GM11168 (cell line): ENCODE measurements around the gene KCNJ18.
"Not testable (repeated sequence)": the region's sequence is repeated elsewhere in the genome, so short reads cannot be mapped to it uniquely, and the experiment has no call there.

ENCODE experiments used
- in situ Hi-C: fragments of 300-500 bp; cut with MboI; formaldehyde crosslinking; loops from one replicate; pipeline ENCODE4 v1.12.0; 2022; ENCODE audit warnings: low sequenced_read_pairs; ENCODE audit not compliant: unreplicated experiment

Gene KCNJ18

DNA sequence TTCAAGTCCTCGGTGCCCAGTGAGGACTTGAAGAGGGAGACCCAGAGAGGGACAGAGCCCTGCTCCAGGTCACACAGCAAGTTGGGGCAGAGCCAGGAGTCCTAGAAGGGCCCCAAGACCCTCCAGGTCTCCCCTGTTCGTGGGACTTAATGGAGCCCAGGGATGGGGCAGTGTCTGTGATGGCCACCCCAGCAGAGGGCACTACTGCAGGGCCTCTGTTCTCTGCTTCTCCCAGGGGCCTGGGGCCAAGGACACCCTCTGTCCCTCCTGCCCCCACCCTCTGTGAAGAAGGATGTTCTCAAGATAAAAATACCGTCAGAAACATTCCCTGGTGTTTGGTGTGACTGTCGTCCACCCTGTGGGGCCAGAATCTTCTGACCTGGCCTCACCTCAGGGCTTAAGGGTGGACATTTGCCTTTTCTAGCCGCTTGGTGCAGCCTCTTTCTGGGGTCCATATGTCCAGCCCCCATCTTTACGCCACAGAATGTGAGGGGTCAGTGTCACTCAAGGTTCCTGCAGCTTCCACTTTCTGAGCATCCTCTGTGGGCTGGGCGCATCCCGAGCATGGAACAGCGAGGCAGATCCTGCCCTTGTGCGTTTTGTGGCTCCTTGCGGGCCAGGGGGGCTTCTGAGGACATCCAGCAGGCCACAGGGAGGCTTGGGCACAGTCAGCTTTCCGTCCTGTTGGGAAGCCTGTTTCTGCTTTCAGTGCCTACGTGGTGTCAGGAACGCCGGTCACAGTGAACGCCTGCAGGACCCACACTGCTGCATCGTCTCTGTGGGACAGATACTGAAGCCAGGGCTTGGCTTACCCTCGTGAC, at the start of gene KCNJ18:
Gene KCNJ18 (plus strand): TSS at position 641 of the 821 bp plus-strand sequence. CDS start 10,264 bp downstream, outside the sequence.
- in situ Hi-C loops = not testable (repeated sequence)

DNA sequence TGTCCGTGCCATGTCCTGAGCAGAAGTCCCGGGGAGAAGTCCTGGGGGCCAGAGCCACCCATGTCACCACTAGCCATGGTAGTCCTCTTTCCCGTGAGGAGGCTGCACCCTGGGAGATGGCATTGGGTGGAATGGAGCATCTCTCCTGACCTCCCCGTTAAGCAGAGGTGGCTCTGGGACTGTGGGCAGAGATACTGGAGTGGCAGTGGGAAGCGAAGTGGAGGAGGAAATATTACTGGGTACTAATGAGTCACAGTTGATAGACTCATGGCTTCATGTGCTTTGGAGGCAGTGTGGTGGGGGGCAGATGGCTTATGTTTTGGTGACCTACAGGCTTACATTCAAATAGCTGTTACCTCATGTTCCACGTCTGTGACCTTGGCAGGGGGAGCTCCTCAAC, 44.2 kb upstream of the KCNJ18 start:
- in situ Hi-C loops = not testable (repeated sequence)

DNA sequence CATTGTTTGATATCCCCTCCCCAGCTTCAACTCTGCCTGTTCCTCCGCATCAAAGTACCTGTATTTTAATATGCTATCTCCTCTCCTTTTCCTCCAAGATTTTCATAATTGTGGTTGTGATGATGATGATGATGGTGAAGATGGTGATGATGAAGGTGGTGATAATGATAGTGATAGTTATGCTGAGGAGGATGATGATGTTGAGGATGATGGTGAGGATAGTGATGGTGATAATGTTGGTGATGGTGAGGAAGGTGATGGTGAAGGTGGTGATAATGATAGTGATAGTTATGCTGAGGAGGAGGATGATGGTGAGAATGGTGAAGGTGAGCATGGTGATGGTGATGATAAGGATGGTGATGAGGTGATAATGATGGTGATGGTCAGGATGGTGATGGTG, 42.3 kb upstream of the KCNJ18 start:
- in situ Hi-C loops = loop anchor here (10.0 kb wide), 1 partner anchor 395 kb away; no protein-coding TSS in a partner anchor

DNA sequence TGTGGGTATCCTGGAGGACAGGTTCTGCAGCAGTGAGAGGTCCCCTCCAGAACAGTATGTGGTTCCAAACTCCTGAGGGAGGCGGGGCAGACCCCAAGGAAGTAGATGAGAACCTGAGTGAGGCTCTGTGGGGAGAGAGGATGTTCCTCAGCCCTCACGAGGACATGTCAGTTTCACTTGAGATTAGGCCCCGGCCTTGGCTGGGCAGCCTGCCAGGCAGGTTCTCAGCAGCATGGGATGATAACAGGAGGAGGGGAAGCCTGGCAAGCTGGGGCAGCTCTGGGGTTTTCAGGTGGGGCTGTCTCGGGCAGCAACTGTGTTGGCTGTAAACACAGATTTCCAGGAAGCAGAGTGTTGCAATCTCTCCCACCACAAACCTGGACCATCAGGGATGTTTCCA, 40.3 kb upstream of the KCNJ18 start:
- in situ Hi-C loops = loop anchor here (10.0 kb wide), 1 partner anchor 393 kb away; no protein-coding TSS in a partner anchor

DNA sequence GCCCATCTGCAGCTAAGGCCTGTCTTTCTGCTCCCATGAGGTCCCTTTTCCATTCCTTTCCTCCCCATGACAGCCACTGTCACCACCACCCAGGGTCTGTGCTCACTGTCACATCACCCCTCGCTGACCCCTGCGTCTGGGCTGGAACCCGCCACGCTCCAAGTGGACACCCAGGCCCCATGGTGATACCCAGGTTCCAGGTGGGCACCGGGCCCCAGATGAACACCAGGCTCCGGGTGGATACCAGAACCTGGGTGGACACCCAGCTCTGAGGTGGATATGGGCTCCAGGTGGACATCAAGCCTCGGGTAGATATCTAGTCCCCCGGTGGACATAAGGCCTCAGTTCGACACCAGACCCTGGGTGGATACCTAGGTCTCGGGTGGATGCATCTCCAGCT, 39.1 kb upstream of the KCNJ18 start:
- in situ Hi-C loops = loop anchor here (10.0 kb wide), 1 partner anchor 392 kb away; no protein-coding TSS in a partner anchor

DNA sequence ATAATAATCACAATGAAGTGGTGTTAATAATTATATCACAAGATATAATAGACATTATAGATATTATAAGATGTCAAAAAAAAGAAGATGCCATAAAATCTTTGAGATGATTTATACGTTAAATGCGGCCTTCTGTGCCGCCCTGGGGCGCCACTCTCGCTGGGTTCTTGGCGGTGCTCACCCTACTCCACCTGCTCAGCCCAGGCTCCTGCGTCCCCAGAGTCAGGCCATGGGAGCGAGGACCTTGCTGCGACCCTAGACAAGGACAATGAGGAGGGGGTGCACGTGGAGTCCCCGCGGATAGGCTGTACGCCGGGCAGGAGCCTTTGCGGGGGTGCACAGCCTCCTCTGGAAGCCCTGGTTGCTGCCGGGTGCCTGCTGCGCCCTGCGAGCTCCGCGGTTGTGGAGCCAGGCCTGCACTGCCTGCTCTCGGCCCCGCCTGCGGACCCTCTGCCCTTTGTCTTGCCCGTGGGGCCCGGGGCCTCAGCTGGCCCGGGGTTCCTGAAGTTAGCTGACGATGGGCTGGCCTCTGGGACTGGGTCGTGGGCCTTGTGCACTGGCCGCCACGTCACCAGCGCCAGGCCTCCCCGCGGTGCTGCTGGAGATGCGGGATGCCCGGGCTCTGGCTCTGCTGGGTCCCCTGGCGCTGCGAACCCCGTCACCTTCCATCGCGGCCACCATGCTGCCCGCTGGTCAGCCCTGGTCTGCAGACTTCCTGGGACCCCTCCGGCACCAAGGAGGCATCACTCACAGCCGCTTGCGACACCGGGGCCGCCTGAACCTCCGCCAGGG, 35.6 kb upstream of the KCNJ18 start:
- in situ Hi-C loops = loop anchor here (10.0 kb wide), 1 partner anchor 388 kb away; no protein-coding TSS in a partner anchor

DNA sequence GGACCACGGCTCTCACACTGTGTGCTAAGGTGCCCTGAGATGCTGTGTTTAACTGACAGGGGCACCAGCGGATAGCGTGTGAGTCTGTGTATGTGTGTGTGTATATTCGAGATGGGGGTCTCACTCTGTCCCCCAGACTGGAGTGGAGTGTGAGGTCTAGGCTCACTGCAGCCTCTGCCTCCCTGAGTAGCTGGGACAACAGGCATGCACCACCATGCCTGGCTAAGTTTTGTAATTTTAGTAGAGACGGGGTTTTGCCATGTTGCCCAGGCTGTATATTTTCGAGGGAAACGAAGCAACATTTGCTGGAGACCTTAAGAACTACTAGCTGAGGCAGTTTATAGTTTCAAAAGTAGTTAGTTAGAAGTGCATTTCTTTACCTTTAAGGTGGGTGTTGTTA, 32.7 kb upstream of the KCNJ18 start:
- in situ Hi-C loops = loop anchor here (10.0 kb wide), 1 partner anchor 385 kb away; no protein-coding TSS in a partner anchor

DNA sequence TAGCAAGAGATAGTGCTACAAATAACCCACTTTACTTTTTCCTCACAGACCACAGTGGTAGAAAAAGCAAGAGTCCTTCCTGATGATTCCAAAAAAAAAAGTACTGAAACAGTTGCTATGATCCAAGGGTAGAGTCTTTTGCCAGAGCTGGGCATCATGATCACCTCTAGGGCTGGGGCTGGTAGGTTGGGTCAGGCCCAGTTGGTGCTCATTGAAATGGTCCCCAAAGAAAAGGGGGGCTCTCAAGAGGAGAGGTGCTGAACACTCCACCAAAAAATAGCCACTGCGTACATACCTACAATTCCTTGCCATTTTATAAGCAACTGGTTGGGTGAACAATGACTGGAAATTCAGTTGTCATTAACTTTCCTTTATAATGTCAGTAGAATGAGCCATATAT, 30.9 kb upstream of the KCNJ18 start:
- in situ Hi-C loops = not testable (repeated sequence)

DNA sequence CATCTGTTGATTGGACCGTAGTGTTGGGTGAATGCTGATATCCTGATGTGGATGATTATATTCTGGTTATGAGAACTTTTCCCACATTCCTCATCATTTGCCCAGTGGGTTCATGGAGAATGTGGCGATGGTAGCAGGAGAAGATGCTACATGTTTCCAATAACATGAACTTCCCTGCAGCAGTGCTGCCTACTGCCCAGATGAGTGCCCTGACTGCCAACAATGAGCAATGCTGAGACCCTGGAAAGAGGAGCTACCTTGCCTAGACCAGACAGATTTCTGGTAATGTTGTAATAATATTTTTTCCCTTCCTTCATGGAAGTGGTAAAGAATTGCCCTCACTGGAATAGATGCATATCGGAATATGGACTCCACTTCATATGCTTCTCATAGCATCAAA, 29.2 kb upstream of the KCNJ18 start:
- in situ Hi-C loops = not testable (repeated sequence)

DNA sequence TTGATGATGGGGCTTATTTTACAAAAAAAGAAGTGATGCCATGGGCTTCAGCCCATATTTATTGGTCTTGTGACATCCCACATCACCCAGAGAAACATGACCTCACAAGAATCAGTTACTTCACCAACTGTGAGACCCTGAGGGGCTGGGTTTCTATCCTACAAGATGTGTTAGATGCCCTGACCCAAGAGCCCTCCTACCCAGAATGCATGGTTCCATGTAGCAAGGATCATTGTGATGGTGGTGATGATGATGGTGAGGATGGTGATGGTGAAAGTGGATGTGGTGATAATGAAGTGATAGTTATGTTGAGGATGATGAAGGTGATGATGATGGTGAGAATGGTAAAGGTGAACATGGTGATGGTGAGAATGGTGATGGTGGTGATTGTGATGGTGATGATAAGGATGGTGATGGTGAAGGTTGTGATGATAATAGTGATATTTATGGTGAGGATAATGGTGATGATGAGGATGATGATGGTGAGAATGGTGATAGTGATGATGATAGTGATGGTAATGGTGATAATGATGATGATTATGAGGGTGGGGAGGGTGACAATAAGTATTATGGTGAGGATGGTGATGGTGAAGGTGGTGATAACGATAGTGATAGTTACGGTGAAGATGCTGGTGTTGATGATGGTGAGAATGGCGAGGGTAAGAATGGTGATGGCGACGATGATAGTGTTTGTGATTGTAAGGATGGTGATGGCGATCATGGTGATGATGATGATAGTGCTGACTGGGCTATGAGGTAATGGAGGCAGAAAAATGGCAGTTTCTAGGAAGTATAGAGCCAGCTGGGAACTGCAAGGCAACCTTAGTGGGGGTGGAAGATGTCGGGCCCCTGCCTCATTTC, 28.5 kb upstream of the KCNJ18 start:
- in situ Hi-C loops = not testable (repeated sequence)

DNA sequence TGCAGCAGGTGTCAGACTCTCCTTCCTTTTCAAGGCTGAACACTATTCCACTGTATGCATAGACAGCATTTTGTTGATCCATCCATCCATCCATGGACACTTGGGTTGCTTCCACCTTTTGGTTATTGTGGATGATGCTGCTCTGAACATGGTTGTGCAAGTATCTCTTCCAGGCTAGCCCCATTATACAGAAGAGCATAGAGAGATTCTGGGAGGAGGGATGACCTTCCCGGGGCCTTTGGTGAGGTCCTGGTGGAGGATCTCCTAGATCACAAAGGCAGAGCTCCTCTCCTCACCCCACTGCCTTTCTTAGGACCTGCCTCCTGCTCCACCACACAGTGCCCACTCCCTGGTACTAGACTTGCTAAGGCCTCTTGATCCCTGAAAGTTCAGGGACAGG, 27.2 kb upstream of the KCNJ18 start:
- in situ Hi-C loops = not testable (repeated sequence)

DNA sequence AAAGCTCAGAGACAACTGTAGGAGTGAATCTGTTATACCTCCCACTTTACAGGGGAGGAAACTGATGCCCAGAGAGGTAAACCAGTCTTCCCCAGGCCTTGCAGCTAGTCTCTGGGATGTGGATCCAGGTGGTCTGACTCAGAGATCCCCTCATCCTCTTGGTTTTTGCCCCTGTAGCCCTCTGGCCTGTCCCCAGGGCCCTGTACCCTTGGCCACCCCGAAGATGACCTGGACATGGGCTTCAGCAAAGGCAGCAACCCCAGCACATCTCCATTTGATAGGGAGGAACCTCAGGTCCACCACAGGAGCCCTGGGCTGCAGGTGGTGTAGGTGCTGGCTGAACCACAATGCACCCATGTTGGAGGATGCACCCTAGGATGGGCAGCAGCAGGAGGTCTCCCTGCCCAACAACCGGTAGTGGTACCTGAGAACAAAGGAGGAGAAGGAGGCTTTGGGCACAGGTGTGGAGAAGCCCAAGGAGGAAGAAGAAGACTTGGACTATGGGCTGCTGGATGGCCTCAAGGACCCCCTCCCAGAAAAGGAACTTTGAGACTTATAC, 26.3 kb upstream of the KCNJ18 start:
- in situ Hi-C loops = not testable (repeated sequence)

DNA sequence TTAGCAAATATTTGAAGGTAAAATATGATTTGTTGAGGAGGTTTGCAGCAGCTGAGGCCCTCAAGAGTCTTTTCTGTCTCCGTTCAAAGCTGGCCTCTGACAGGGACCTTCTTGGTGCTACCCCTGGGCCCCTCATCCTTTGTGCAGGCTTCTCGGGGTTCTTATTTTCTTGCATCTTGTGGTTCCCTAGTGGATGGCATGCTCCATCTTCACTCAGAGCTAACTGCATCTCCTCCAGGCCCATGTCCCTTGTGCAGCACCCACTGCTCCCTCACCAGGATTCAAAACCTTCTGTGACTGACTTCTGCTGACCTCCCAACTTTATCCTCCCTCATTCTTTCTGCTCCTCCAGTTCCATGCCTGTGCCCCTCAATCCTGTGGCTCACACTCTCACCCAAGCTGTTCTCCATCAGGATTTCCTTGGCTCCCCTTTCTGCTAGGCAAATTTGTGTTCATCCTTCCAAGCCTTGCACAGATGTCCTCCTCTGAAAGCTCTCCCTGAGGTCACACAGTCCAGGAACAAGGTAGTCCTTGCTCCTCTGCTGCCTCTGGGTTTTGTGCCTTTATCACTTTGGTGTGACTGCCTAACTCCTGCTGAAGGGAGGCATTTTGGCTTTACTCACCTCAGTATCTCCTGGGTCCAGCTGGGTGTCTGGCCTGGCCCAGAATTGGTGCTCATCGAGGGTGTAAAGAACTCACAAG, 25.5 kb upstream of the KCNJ18 start:
- in situ Hi-C loops = not testable (repeated sequence)

DNA sequence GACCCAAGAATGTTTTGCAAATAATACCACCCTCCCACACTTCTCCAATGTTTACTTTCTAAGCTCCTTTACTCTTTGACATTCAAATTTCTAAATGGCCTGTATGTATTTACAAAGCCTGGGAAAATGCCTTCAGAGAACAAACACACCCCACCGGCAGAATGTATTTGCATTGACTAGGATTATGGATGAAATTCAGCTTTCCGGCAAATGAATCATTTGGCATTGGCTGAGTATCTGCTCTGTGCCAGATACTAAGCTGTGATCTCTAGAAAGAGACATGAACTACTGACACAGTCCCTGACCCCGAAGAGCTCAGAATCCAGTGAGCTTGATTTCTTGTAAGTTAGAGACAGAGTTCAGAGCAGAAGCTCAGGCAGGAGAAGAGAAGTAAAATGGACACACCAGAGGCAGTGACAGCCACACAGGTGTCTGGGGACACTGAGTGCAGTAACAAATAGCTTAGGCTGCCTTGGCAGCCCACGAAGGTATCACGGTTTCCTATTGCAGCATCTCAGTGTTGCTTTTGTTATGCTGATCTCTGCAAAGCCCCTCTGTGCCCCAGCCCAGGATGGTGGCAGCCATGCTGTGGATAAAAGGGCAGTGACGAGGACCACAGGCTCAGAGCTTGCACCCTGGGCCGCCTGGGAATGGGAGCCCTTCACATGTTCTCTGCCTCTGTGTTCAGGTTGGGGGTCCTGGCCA, 24.8 kb upstream of the KCNJ18 start:
- in situ Hi-C loops = not testable (repeated sequence)

DNA sequence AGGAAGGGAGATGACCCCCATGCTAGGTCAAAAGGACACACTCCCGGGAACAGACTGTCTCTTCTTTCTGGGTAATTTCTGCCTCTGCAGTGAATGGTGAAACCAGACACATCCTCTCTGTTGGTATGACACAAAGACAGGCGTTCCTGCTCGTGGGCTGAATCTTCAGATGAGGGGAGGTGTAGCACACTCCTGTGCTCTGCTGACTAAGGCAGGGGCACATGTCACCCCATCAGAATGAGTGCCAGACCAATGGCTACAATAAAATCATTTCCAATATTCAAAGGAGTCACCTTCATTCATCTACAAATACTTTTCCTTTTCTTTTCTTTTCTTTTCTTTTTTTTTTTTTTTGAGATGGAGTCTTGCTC, 24.2 kb upstream of the KCNJ18 start:
- in situ Hi-C loops = not testable (repeated sequence)

DNA sequence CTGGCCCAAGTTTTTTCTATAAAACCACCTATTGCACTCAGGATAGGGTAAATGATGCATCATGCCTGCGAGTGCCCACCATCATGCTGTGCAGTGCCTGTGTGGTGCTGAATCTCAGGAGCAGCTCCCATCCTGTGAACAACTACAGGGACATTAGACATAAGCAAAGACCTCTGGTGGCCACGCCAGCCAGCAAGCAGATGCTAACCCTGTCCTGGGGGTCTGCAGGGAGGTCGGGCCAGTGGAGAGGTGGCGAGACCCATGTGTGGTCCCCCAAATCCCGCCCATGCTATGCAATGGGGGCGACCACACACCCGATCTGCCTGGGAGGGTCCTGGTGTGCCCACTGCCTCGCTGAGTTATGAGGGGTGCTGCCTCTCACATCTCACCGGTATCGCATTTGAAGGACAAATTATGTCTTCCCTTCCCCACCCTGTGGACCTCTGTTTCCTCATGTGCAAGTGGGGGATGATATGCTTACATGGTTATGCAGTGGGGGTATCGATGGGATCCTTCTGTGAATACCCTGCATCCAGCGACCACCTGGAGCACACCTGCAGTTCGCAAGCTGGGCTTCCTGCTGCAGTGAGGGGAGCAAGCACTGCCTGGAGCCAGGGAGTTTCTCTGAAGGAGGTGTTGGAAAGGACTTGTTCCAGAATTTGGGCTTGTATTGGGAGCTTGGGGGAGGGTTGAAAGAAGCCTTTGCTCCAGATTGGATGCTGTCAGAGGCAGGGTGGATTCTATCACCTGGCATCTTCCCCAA, 23.4 kb upstream of the KCNJ18 start:
- in situ Hi-C loops = not testable (repeated sequence)

DNA sequence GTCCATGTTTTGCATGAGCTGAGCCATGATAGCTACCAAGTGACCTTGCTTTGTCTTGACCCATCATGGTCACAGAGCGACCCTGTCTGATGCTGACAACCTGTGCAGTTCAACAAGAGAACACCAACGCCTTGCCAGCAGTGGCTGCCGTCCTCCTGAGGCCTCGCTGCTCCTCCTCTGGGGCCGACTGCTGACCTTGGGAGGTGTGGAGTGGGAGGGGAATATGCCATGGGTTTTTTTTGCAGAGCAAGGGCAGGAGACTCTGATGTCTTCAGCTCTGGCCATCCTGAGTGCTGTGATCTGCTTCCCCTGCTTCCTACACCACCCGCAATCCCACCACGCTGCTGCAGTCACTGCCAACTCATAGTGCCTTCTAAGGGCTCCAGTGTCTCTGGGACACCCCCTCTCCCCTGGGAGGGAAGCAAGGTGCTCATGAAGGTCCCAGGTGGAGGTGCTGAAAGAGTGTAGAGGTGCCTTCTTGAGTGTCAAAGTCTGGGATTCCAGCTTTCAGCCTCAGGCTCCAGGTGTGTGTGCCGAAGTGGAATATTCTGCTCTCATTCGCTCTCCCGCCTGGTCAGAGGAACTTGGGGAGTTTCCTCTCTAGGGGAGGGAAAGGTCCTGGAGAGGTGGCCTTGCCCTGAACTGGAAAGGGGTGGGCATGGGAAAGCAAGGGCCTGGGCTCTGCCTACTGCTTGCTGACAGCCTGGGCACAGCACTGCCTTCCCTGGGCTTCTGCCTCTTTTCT, 22.5 kb upstream of the KCNJ18 start:
- in situ Hi-C loops = not testable (repeated sequence)
